Measurements from ENCODE around the gene KCNJ13. TPM values are rescaled to one million over a fixed set of nuclear protein-coding genes. Genes with fewer than 3 reads are reported as not detected.

KCNJ13 gene
- total RNA-seq, 1 experiment from 2014 or later = not detected

- H4K20me1 ChIP-seq (ENCODE audit: insufficient read depth) = no peaks in the 10 kb centered on the region
- H3K9ac ChIP-seq (ENCODE audit: low read length) = no peak overlapping the region
- ChIA-PET CTCF (no interaction called here), POLR2A (no interaction called here), RAD21 (ENCODE audit: low non-redundant PET in 1 of 2, low total read pairs in 2 of 2, uncharacterized antibody in 2 of 2, unreplicated experiment in 2 of 2) (no interaction called here)
- no peaks in the 10 kb centered on the region for H3K9me3 ChIP-seq (ENCODE audit: control insufficient read depth in 1 of 2, insufficient read depth in 1 of 2, low read depth in 1 of 2, low read length in 2 of 2)
- no TSS peak for BruUV-seq (replicated peaks)
- peaks cover 10 to 31% of the 10 kb centered on the region in 2 experiments for H3K36me3 ChIP-seq (ENCODE audit: control insufficient read depth in 1 of 2, insufficient read depth in 2 of 2, low read length in 2 of 2)
- H3K27ac ChIP-seq (ENCODE audit: low read depth, low read length) = no peak overlapping the region
- no peak overlapping the region for H3K4me2 ChIP-seq (ENCODE audit: low read length)
- no peak for ATAC-seq
- DNase-seq (ENCODE audit: low read depth, low spot score) = no peak
- H2AFZ ChIP-seq (ENCODE audit: low read depth, low read length, poor library complexity, severe bottlenecking) = no peak overlapping the region
- intact Hi-C loops (cut with micrococcal nuclease) = no loop called here
- H3K79me2 ChIP-seq (ENCODE audit: insufficient read depth, low read length) = no peaks in the 10 kb centered on the region; the same call in 1 of the 2 replicates
- no peaks in the 10 kb centered on the region for H3K27me3 ChIP-seq (ENCODE audit: insufficient read depth, low read length)
- no peaks in the 10 kb centered on the region for H3K4me1 ChIP-seq (ENCODE audit: control insufficient read depth in 1 of 2, insufficient read depth in 2 of 2, low read length in 2 of 2)
- no peak overlapping the region for H3K4me3 ChIP-seq (replicated peaks in 1 of 2; ENCODE audit: low read depth in 1 of 2, low read length in 2 of 2)
- no peaks in the 10 kb centered on the region for H3K9me2 ChIP-seq (ENCODE audit: insufficient read depth)
- peak; percentile 52 for TF ChIP-seq CEBPB (IDR thresholded peaks at IDR 0.05; ENCODE audit: low read depth)
- no peak for TF ChIP-seq ZNF274 (IDR thresholded peaks at IDR 0.05; ENCODE audit: low read depth, low read length)
These were observed 19.6 kb upstream of the KCNJ13 start for GRCh38 chr2:232795920-232796319.

- Histone ChIP-seq H3K9me3 (ENCODE audit: control insufficient read depth in 1 of 2, insufficient read depth in 1 of 2, low read depth in 1 of 2, low read length in 2 of 2) (no peaks in the 10 kb centered on the region), H3K4me1 (ENCODE audit: control insufficient read depth in 1 of 2, insufficient read depth in 2 of 2, low read length in 2 of 2) (no peaks in the 10 kb centered on the region), H3K36me3 (ENCODE audit: control insufficient read depth in 1 of 2, insufficient read depth in 2 of 2, low read length in 2 of 2) (peaks cover 15 to 36% of the 10 kb centered on the region in 2 experiments), H3K4me3 (replicated peaks in 1 of 2; ENCODE audit: low read depth in 1 of 2, low read length in 2 of 2) (no peak overlapping the region), H3K79me2 (ENCODE audit: insufficient read depth, low read length) (no peaks in the 10 kb centered on the region), H4K20me1 (ENCODE audit: insufficient read depth) (no peaks in the 10 kb centered on the region), H3K9ac (ENCODE audit: low read length) (no peak overlapping the region), H3K27me3 (ENCODE audit: insufficient read depth, low read length) (no peaks in the 10 kb centered on the region), H3K27ac (ENCODE audit: low read depth, low read length) (no peak overlapping the region), H3K9me2 (ENCODE audit: insufficient read depth) (no peaks in the 10 kb centered on the region), H3K4me2 (ENCODE audit: low read length) (no peak overlapping the region), H2AFZ (ENCODE audit: low read depth, low read length, poor library complexity, severe bottlenecking) (no peak overlapping the region)
- TF ChIP-seq SRF (IDR thresholded peaks at IDR 0.05; ENCODE audit: low read depth) = no peak
- TF ChIP-seq ZNF274 (IDR thresholded peaks at IDR 0.05; ENCODE audit: low read depth, low read length) = no peak
- no peak for TF ChIP-seq FOSL1 (IDR thresholded peaks at IDR 0.05; ENCODE audit: low read depth)
- no peak for TF ChIP-seq POLR2A (IDR thresholded peaks at IDR 0.05; ENCODE audit: borderline replicate concordance, extremely low read depth, insufficient read depth, insufficient read length)
- TF ChIP-seq CTCF (IDR thresholded peaks at IDR 0.05 in 2 of 3, conservative IDR thresholded peaks at IDR 0.05 in 1 of 3; ENCODE audit: borderline replicate concordance in 1 of 3, insufficient read depth in 1 of 3, low read depth in 2 of 3, low read length in 2 of 3) = no peak
- TF ChIP-seq SIN3A (IDR thresholded peaks at IDR 0.05; ENCODE audit: low read depth) = no peak
- no peak for TF ChIP-seq EZH2phosphoT487 (IDR thresholded peaks at IDR 0.05; ENCODE audit: borderline replicate concordance)
- no peak for TF ChIP-seq ZFX (IDR thresholded peaks at IDR 0.05)
- no peak for TF ChIP-seq ZBTB33 (IDR thresholded peaks at IDR 0.05; ENCODE audit: extremely low read depth, insufficient replicate concordance, low read length)
- POLR2A ChIA-PET = no interaction called here
- DNase-seq (ENCODE audit: low read depth, low spot score) = no peak
- intact Hi-C loops (cut with micrococcal nuclease) = no loop called here
- CTCF ChIA-PET = interaction anchor here (1.0 kb wide), 1 partner anchor 9 kb away, joined by 4 read pairs; no protein-coding TSS in a partner anchor
- RAD21 ChIA-PET (ENCODE audit: low non-redundant PET in 1 of 2, low total read pairs in 2 of 2, uncharacterized antibody in 2 of 2, unreplicated experiment in 2 of 2) = no interaction called here
- no TSS peak for BruUV-seq (replicated peaks)
- no peak for ATAC-seq
These were observed 18.6 kb upstream of the KCNJ13 start for GRCh38 chr2:232794981-232795380.
